Ammon's horn (tissue), 1 donor: ENCODE data around the gene ATG9A.

Experiments
- DNase-seq: peaks from one replicate; pipeline ENCODE4 v3.0.0-alpha.2; 2016; ENCODE audit warnings: low spot score

The ATG9A gene

GRCh38 chr2:219221957-219222518 lies 7.4 kb downstream of the ATG9A start:
- peak; percentile 48 for DNase-seq

- no peak for DNase-seq
These were observed 8.6 kb downstream of the ATG9A start for GRCh38 chr2:219220652-219221402.

- no peak for DNase-seq
These were observed 9.5 kb downstream of the ATG9A start for GRCh38 chr2:219219784-219220532.

GRCh38 chr2:219218732-219219701 lies 10.4 kb downstream of the ATG9A start, which contains the start of gene ABCB6:
Gene ABCB6, minus strand, starts transcription at chr2:219218958. Its CDS starts 285 bp downstream, at chr2:219218673.
- peak; percentile 98 for DNase-seq

GRCh38 chr2:219218217-219218731 lies 11.2 kb downstream of the ATG9A start:
- DNase-seq, result peak; percentile 72

GRCh38 chr2:219216535-219216915 lies 12.9 kb downstream of the ATG9A start:
- DNase-seq, result no peak

- no peak for DNase-seq
These were observed 13.4 kb downstream of the ATG9A start for GRCh38 chr2:219215871-219216534.

GRCh38 chr2:219214786-219215185 lies 14.7 kb downstream of the ATG9A start:
- DNase-seq, result no peak

- no peak for DNase-seq
These were observed 15.3 kb downstream of the ATG9A start for GRCh38 chr2:219214141-219214540.

- no peak for DNase-seq
These were observed 15.9 kb downstream of the ATG9A start for GRCh38 chr2:219213486-219214071.

GRCh38 chr2:219213026-219213415 lies 16.4 kb downstream of the ATG9A start:
- no peak for DNase-seq

- DNase-seq, result no peak
These were observed 18.5 kb downstream of the ATG9A start for GRCh38 chr2:219210886-219211362.

GRCh38 chr2:219210196-219210885 lies 19.1 kb downstream of the ATG9A start:
- DNase-seq, result no peak

- no peak for DNase-seq
These were observed 19.9 kb downstream of the ATG9A start for GRCh38 chr2:219209236-219210195.

- DNase-seq, result no peak
These were observed 21.3 kb downstream of the ATG9A start for GRCh38 chr2:219207884-219208740.

GRCh38 chr2:219207134-219207883 lies 22.1 kb downstream of the ATG9A start:
- DNase-seq, result no peak
